Transverse colon (tissue), 4 donors: Measurements from ENCODE around the gene SLC2A11. TPM values are rescaled to one million over a fixed set of nuclear protein-coding genes. Genes with fewer than 3 reads are reported as not detected.
A peak's percentile ranks its signal among the peaks of the same experiment; 100 is the strongest.
"Not testable (repeated sequence)": the region's sequence is repeated elsewhere in the genome, so short reads cannot be mapped to it uniquely, and the experiment has no call there.

ENCODE experiments used
- DNase-seq: peaks from one replicate; pipeline ENCODE4 v3.0.0-alpha.2; 2019
- H3K27ac ChIP-seq, 4 donors: fragments of 200-600 bp; sonication (generic); 2 replicates each; pipeline ENCODE4 v1.5.1; 2016 to 2018; ENCODE audit warnings: inconsistent platforms in 4 of 4
- H3K27me3 ChIP-seq: fragments of 200-600 bp; sonication (generic); 2 replicates; pipeline ENCODE4 v1.5.1; 2017; ENCODE audit warnings: inconsistent platforms
- H3K36me3 ChIP-seq, 4 donors: fragments of 200-600 bp; sonication (generic); 2 replicates each; pipeline ENCODE4 v1.5.1; 2017 to 2019; ENCODE audit warnings: inconsistent platforms in 4 of 4
- H3K4me1 ChIP-seq, 4 donors: fragments of 200-600 bp; sonication (generic); 2 replicates each; pipeline ENCODE4 v1.5.1; 2017 to 2020; ENCODE audit warnings: inconsistent platforms in 4 of 4
- H3K4me3 ChIP-seq, 4 donors: fragments of 200-600 bp; sonication (generic); 1 replicate in 1 of 4; 2 replicates in 3 of 4; pipeline versions ENCODE4 v1.5.1 to v1.6.1; 2017 to 2019; ENCODE audit warnings: inconsistent platforms in 4 of 4
- H3K9me3 ChIP-seq, 2 donors: fragments of 200-600 bp; sonication (generic); 2 replicates each; pipeline ENCODE4 v1.5.1; 2017 to 2019; ENCODE audit warnings: inconsistent platforms in 2 of 2
- CTCF ChIP-seq, 5 experiments: fragments of 200-600 bp in 3 of 5; fragments of 450-650 bp in 2 of 5; sonication (generic) in 3 of 5; IDR thresholded peaks; 1 replicate in 2 of 5; 2 replicates in 3 of 5; pipeline ENCODE4 v1.5.1; 2016 to 2017; ENCODE audit warnings: antibody characterized with exemption in 5 of 5, inconsistent platforms in 3 of 5, mild to moderate bottlenecking in 2 of 5, moderate library complexity in 1 of 5
- EP300 ChIP-seq: sonication (generic); formaldehyde crosslinking; IDR thresholded peaks from one replicate; pipeline ENCODE4 v1.6.1; 2017; ENCODE audit warnings: antibody characterized with exemption, low read depth
- POLR2A ChIP-seq: fragments of 450-650 bp; IDR thresholded peaks from one replicate; pipeline ENCODE4 v1.6.1; 2016; ENCODE audit warnings: antibody characterized with exemption, mild to moderate bottlenecking, moderate library complexity
- POLR2AphosphoS5 ChIP-seq, 3 donors: sonication (generic); formaldehyde crosslinking; IDR thresholded peaks; one replicate each; pipeline ENCODE4 v1.6.1; 2016; ENCODE audit warnings: antibody characterized with exemption in 3 of 3
- WGBS, 2 donors: methylation state at CpG; one replicate each; pipeline ENCODE4 v1.1.5; 2018; ENCODE audit warnings: low coverage in 1 of 2; 5-methylcytosine and 5-hydroxymethylcytosine counted together
- in situ Hi-C, 4 donors: fragments of 200-750 bp; cut with MboI; loops; one replicate each; pipeline versions ENCODE4 v1.15.0 to v1.15.1; 2017; ENCODE audit warnings: low sequenced_read_pairs in 3 of 4, low pct_ligation_motif_present in 1 of 4, low pct_unique_long_range_greater_than_20kb in 1 of 4
- intact Hi-C: fragments of 100-400 bp; cut with DNase I; formaldehyde crosslinking; loops from one replicate; pipeline ENCODE4 v1.15.1; 2023; ENCODE audit warnings: low total_unique reads
- total RNA-seq, 4 donors: library from RNA; depleted of rRNA; stranded (reverse); fragments of >200 nt; gene quantifications; one replicate each; pipeline ENCODE4 v1.1.0, GENCODE V29; 2016

SLC2A11 gene
- total RNA-seq, 4 donors from 2014 or later, result 6.0 to 27.4 (median 13.2) TPM

DNA sequence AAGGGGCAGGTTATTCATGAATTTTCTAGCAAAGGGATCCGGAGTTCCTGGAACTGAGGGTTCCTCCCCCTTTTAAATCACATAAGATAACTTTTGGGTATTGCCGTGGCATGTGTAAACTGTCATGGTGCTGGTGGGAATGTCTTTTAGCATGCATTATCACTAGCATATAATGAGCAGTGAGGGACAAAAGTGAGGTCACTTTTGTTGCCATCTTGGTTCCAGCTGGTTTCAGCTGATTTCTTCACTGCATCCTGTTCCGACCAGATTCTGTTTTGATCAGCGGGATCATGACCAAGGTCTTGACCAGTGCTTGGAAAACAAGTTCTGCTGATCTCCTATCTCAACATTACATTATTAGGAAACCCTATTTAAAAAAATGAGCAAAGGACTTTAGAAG lies 43.9 kb downstream of the SLC2A11 start:
- no peak for DNase-seq
- in situ Hi-C loops, result no loop called here

DNA sequence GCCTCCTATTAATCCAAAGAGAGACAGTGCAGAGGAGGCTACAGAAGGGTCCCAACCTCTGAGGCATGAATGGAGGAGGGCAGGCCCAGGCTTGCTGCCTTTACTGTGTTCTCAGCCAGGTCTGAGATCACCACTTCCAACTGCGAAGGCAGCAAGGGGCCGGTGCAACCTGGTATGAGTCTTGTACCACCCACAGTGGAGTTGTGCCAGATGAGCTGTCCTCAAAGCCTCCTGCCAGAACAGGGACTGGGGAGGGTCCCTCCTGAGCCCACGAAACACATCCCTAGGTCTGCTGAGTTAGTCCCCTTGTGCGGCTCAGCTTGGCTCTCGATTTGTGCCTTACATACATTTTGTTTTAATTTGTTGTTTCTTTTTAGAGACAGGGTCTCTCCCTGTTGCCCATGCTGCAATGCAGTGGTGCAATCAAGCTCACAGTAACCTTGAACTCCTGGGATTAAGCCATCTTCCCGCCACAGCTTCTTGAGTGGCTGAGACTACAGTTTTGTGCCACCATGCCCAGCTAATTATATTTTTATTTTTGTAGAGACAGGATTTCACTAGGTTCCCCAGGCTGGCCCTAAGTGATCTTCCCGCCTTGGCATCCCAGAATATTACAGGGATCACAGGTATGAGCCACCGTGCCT lies 45.8 kb downstream of the SLC2A11 start:
- in situ Hi-C loops (no loop called here), intact Hi-C loops (no loop called here)
- WGBS, 2 donors, result 93 to 94% methylated on average over 3 to 8 of the region's 8 CpGs
- Histone ChIP-seq H3K36me3 (no peaks in the 10 kb centered on the region), H3K4me3 (no peak overlapping the region), H3K9me3 (no peaks in the 10 kb centered on the region), H3K4me1 (peaks cover 0 to 4% (median 1%) of the 10 kb centered on the region in 4 donors), H3K27me3 (no peaks in the 10 kb centered on the region), H3K27ac (no peak overlapping the region)
- TF ChIP-seq POLR2A (no peak), EP300 (no peak), POLR2AphosphoS5 (IDR thresholded peaks at IDR 0.05) (no peak), CTCF (IDR thresholded peaks at IDR 0.05) (no peak)
- DNase-seq, result no peak

More for the DNA sequence above, 43.9 kb downstream of the SLC2A11 start:
- no peak for TF ChIP-seq POLR2A
- TF ChIP-seq POLR2AphosphoS5 (IDR thresholded peaks at IDR 0.05), result no peak
- H3K27ac ChIP-seq, result no peak overlapping the region
- intact Hi-C loops, result no loop called here
- H3K4me1 ChIP-seq, result peaks cover 0 to 3% (median 1%) of the 10 kb centered on the region in 4 donors
- H3K9me3 ChIP-seq, result no peaks in the 10 kb centered on the region
- 83 to 90% methylated on average over 3 to 4 of the region's 4 CpGs for WGBS, 2 donors
- H3K4me3 ChIP-seq, result no peak overlapping the region
- H3K27me3 ChIP-seq, result no peaks in the 10 kb centered on the region
- peaks cover 0 to under 1% (median 0%) of the 10 kb centered on the region in 4 donors for H3K36me3 ChIP-seq

GRCh38 chr22:23904573-23905254 lies 47.0 kb downstream of the SLC2A11 start:
- WGBS, 2 donors, result 84% methylated on average over 5 of the region's 5 CpGs; no CpG with 5 or more reads in 1 of the 2 donors
- H3K4me1 ChIP-seq, result peaks cover 0 to 16% (median 8%) of the 10 kb centered on the region in 4 donors
- no peaks in the 10 kb centered on the region for H3K27me3 ChIP-seq
- DNase-seq, result no peak
- no peak overlapping the region for H3K4me3 ChIP-seq
- intact Hi-C loops (no loop called here), in situ Hi-C loops (no loop called here)
- no peaks in the 10 kb centered on the region for H3K9me3 ChIP-seq
- H3K36me3 ChIP-seq, result no peaks in the 10 kb centered on the region
- H3K27ac ChIP-seq, result no peak overlapping the region
- TF ChIP-seq POLR2A (no peak), EP300 (no peak), POLR2AphosphoS5 (IDR thresholded peaks at IDR 0.05) (peak in 1 of 3 donors; percentile 21), CTCF (IDR thresholded peaks at IDR 0.05) (no peak)

DNA sequence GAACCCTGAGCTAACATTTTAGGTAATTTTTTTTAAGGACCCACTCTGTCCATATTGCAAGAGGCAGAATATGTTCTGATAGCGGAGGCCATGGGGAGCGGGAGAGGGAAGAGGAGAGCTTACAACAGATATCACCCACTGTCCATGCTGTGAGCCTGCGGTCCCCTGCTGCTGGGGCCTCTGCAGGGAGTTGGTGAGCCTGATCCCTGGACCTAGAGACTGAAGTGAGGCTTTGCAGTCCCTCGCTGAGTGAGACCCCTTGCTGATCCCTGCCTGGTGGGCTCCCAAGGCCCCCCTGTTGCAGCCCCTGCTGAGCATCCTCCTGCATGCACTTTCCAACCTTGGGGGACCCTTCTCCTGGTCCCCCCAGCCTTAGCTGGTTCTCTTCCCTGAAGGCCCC lies 49.0 kb downstream of the SLC2A11 start:
- H3K27me3 ChIP-seq, result no peaks in the 10 kb centered on the region
- 97% methylated on average over 4 of the region's 4 CpGs; no CpG with 5 or more reads in 1 of the 2 donors for WGBS, 2 donors
- H3K9me3 ChIP-seq, result no peaks in the 10 kb centered on the region
- intact Hi-C loops (no loop called here), in situ Hi-C loops (no loop called here)
- H3K36me3 ChIP-seq, result no peaks in the 10 kb centered on the region
- no peak for TF ChIP-seq POLR2AphosphoS5 (IDR thresholded peaks at IDR 0.05)
- TF ChIP-seq CTCF (IDR thresholded peaks at IDR 0.05), result no peak
- TF ChIP-seq EP300, result no peak
- TF ChIP-seq POLR2A, result no peak
- no peak overlapping the region for H3K4me3 ChIP-seq
- no peak overlapping the region for H3K27ac ChIP-seq
- H3K4me1 ChIP-seq, result peaks cover 0 to 18% (median 9%) of the 10 kb centered on the region in 4 donors
- DNase-seq, result no peak

- H3K27me3 ChIP-seq, H3K36me3 ChIP-seq, intact Hi-C loops, H3K4me3 ChIP-seq, DNase-seq, H3K27ac ChIP-seq, in situ Hi-C loops, H3K9me3 ChIP-seq: not testable (repeated sequence)
- 67% methylated on average over 10 of the region's 10 CpGs; no CpG with 5 or more reads in 1 of the 2 donors for WGBS, 2 donors
- peaks cover 0 to 18% (median 9%) of the 10 kb centered on the region in 4 donors for H3K4me1 ChIP-seq
Observed at GRCh38 chr22:23907423-23907822, 49.7 kb downstream of the SLC2A11 start.
